ENCODE results near the gene VCL.

The VCL gene

DNA sequence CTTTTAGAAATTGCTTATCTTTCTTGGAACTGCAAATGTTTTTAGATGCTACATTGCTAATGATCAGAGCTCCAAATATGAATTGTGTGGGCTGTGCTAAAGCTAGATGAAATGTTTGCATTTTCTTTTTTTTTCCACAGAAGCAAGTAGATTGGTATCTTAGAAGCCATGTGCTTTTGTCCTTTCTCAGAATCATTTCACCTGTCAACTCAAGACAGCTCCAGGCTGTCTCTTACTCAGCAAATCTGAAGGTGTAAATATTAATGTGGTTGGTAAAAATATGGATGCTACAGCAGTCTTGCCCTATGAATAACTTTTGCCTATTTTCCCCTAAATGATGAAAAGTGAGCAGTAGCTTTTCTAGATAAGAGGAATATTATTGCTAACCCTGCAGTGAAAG lies 111.5 kb downstream of the VCL start:
- TF ChIP-seq, protein P1, sequence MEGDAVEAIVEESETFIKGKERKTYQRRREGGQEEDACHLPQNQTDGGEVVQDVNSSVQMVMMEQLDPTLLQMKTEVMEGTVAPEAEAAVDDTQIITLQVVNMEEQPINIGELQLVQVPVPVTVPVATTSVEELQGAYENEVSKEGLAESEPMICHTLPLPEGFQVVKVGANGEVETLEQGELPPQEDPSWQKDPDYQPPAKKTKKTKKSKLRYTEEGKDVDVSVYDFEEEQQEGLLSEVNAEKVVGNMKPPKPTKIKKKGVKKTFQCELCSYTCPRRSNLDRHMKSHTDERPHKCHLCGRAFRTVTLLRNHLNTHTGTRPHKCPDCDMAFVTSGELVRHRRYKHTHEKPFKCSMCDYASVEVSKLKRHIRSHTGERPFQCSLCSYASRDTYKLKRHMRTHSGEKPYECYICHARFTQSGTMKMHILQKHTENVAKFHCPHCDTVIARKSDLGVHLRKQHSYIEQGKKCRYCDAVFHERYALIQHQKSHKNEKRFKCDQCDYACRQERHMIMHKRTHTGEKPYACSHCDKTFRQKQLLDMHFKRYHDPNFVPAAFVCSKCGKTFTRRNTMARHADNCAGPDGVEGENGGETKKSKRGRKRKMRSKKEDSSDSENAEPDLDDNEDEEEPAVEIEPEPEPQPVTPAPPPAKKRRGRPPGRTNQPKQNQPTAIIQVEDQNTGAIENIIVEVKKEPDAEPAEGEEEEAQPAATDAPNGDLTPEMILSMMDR (IDR thresholded peaks at IDR 0.05; ENCODE audit: control insufficient read depth, insufficient read depth, low read depth, low read length, missing control alignments) = no peak
- no peak for DNase-seq (ENCODE audit: low read depth)
- H3K4me3 ChIP-seq (ENCODE audit: control insufficient read depth, low read depth, low read length) = no peak overlapping the region

DNA sequence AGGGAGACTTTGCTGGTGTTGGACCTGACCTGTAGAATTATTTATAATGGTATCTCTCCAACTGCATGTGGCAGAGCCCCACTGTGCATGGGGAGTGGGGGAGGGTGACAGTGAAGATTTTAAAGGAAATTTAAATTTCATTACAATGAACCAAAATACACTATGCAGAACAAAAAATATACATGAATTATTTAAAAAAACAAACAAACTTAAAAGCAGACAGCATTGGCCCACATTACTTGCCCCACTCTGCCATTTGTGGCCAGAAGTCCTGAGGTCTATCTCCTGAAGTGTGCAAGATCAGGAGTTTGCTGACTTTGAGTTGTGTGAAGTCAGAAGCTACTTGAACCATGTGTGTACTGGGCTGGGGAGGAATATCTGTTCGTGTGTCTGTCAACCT lies 112.2 kb downstream of the VCL start:
- DNase-seq (ENCODE audit: low read depth) = no peak
- H3K4me3 ChIP-seq (ENCODE audit: control insufficient read depth, low read depth, low read length) = no peak overlapping the region
- TF ChIP-seq, protein P1 (IDR thresholded peaks at IDR 0.05; ENCODE audit: control insufficient read depth, insufficient read depth, low read depth, low read length, missing control alignments) = no peak

DNA sequence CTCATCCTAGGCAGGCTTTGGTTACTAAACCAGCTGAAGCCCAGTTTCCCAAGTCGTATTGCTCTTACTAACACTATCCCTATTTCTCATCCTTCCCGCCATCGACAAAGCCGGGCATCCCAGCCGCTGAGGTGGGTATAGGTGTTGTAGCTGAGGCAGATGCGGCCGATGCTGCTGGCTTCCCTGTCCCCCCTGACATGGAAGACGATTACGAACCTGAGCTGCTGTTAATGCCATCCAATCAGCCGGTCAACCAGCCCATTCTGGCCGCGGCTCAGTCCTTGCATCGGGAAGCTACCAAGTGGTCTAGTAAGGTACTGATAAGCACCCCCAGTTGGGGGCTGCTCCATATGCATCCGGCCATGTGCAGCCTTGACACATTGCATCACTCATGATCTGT lies 113.9 kb downstream of the VCL start:
- no peak for DNase-seq (ENCODE audit: low read depth)
- no peak overlapping the region for H3K4me3 ChIP-seq (ENCODE audit: control insufficient read depth, low read depth, low read length)
- TF ChIP-seq, protein P1 (IDR thresholded peaks at IDR 0.05; ENCODE audit: control insufficient read depth, insufficient read depth, low read depth, low read length, missing control alignments) = no peak

DNA sequence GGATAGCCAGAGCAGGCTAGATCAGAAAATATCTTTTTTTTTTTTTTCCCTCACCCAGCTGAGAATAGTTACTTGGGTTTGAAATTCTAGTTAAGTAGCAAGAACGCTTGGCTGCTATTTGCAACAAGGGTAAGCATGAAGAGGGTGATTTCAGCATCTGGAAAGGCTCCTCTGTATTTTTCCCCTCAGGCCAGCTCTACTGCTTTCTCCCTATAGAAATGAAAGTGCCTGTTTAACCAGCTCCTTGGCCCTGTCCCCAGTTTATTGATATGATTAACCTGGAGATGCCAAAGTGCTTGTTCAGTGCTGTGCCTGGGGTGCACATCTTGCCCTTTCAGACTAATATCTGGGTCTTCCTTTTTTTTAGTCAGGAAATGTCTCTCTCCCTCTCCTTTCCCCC lies 115.6 kb downstream of the VCL start:
- no peak overlapping the region for H3K4me3 ChIP-seq (ENCODE audit: control insufficient read depth, low read depth, low read length)
- TF ChIP-seq, protein P1 (IDR thresholded peaks at IDR 0.05; ENCODE audit: control insufficient read depth, insufficient read depth, low read depth, low read length, missing control alignments) = no peak
- DNase-seq (ENCODE audit: low read depth) = no peak

DNA sequence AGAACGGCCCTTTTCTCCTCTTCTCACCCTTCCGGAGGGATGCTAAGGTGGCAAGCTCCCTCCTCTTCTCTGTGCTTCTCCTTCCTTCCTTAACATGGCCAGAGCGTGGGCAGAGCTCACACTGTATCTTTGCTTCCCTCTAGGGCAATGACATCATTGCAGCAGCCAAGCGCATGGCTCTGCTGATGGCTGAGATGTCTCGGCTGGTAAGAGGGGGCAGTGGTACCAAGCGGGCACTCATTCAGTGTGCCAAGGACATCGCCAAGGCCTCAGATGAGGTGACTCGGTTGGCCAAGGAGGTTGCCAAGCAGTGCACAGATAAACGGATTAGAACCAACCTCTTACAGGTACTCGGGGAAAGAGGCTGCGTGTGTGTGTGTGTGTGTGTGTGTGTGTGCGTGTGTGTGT lies 116.1 kb downstream of the VCL start:
- DNase-seq (ENCODE audit: low read depth) = no peak
- H3K4me3 ChIP-seq (ENCODE audit: control insufficient read depth, low read depth, low read length) = no peak overlapping the region

DNA sequence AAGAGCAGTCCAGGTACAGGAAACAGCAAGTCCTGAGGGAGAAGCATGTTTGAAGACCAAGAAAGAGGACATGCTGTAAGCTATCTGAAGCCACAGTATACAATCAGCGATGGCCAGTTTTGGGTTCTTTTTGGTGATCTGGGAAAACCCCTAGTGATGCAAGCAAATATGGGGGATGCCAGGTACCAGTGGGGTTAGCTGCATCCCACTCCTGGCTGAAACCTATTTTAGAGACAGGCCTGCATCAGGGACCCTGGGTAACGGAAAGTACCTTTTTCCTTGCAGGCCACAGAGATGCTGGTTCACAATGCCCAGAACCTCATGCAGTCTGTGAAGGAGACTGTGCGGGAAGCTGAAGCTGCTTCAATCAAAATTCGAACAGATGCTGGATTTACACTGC lies 119.8 kb downstream of the VCL start:
- TF ChIP-seq, protein P1 (IDR thresholded peaks at IDR 0.05; ENCODE audit: control insufficient read depth, insufficient read depth, low read depth, low read length, missing control alignments) = no peak
- no peak for DNase-seq (ENCODE audit: low read depth)
- no peak overlapping the region for H3K4me3 ChIP-seq (ENCODE audit: control insufficient read depth, low read depth, low read length)

More for the DNA sequence above, 116.1 kb downstream of the VCL start:
- TF ChIP-seq, protein P1 (IDR thresholded peaks at IDR 0.05; ENCODE audit: control insufficient read depth, insufficient read depth, low read depth, low read length, missing control alignments) = no peak

DNA sequence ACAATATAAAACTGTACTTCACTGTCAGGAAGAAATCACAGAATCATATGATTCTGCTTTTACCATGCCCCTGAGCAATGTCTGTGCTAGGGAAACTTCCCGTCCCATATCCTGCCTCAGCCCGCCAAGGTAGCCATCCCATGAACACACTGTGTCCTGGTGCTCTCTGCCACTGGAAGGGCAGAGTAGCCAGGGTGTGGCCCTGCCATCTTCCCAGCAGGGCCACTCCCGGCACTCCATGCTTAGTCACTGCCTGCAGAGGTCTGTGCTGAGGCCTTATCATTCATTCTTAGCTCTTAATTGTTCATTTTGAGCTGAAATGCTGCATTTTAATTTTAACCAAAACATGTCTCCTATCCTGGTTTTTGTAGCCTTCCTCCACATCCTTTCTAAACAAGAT lies 120.9 kb downstream of the VCL start:
- TF ChIP-seq, protein P1 (IDR thresholded peaks at IDR 0.05; ENCODE audit: control insufficient read depth, insufficient read depth, low read depth, low read length, missing control alignments) = no peak
- H3K4me3 ChIP-seq (ENCODE audit: control insufficient read depth, low read depth, low read length) = no peak overlapping the region
- DNase-seq (ENCODE audit: low read depth) = no peak
